ENCODE measurements around the gene SERPINB2. TPM values are rescaled to one million over a fixed set of nuclear protein-coding genes. Genes with fewer than 3 reads are reported as not detected.

The SERPINB2 gene
- polyA plus RNA-seq (ENCODE audit: insufficient read length), result 0.10 TPM
- long read RNA-seq, donor 1, result 0 reads
- long read RNA-seq, donor 2, result 0 reads
- long read RNA-seq, donor 3, result 0 reads
- long read RNA-seq, donor 4, result 0 reads
- long read RNA-seq, donor 5, result 0 reads
- long read RNA-seq, donor 6, result 0 reads
- long read RNA-seq, donor 7, partial matches to known transcripts, result 0 of 1 reads
- long read RNA-seq, donor 7, other reads (novel, unspliced or antisense), result 0 of 1 reads
- long read RNA-seq, donor 8, result 0 reads

- DNase-seq, result no peak
Observed at GRCh38 chr18:63887424-63887823, at the start of gene SERPINB2. Gene SERPINB2, plus strand, starts transcription at chr18:63887705. Its CDS starts 3,740 bp downstream, at chr18:63891445.

- DNase-seq, result no peak
Observed at GRCh38 chr18:63843008-63843407, 44.5 kb upstream of the SERPINB2 start.

- peak; percentile 24 for DNase-seq
Observed at GRCh38 chr18:63844254-63844653, 43.3 kb upstream of the SERPINB2 start.

- peak; percentile 60 for DNase-seq
Observed at GRCh38 chr18:63848159-63848558, 39.3 kb upstream of the SERPINB2 start.

GRCh38 chr18:63850020-63850419, 37.5 kb upstream of the SERPINB2 start:
- no peak for DNase-seq

GRCh38 chr18:63850636-63851035, 36.9 kb upstream of the SERPINB2 start:
- no peak for DNase-seq

- DNase-seq, result no peak
Observed at GRCh38 chr18:63858456-63858855, 29.0 kb upstream of the SERPINB2 start.

- no peak for DNase-seq
Observed at GRCh38 chr18:63859781-63860475, 27.6 kb upstream of the SERPINB2 start.

- DNase-seq, result no peak
Observed at GRCh38 chr18:63860531-63860930, 27.0 kb upstream of the SERPINB2 start.

- no peak for DNase-seq
Observed at GRCh38 chr18:63867368-63868125, 20.0 kb upstream of the SERPINB2 start.

GRCh38 chr18:63868546-63868945, 19.0 kb upstream of the SERPINB2 start:
- DNase-seq, result no peak

- no peak for DNase-seq
Observed at GRCh38 chr18:63869374-63869773, 18.1 kb upstream of the SERPINB2 start.

GRCh38 chr18:63869851-63870250, 17.7 kb upstream of the SERPINB2 start:
- no peak for DNase-seq

- DNase-seq, result no peak
Observed at GRCh38 chr18:63871836-63872235, 15.7 kb upstream of the SERPINB2 start.

GRCh38 chr18:63872586-63872985, 14.9 kb upstream of the SERPINB2 start:
- DNase-seq, result no peak

GRCh38 chr18:63878343-63878742, 9.2 kb upstream of the SERPINB2 start:
- no peak for DNase-seq

- no peak for DNase-seq
Observed at GRCh38 chr18:63878925-63879324, 8.6 kb upstream of the SERPINB2 start.

- DNase-seq, result no peak
Observed at GRCh38 chr18:63879709-63880108, 7.8 kb upstream of the SERPINB2 start.

GRCh38 chr18:63881851-63882250, 5.7 kb upstream of the SERPINB2 start:
- DNase-seq, result no peak

GRCh38 chr18:63882333-63883141, 5.0 kb upstream of the SERPINB2 start:
- DNase-seq, result no peak

- DNase-seq, result no peak
Observed at GRCh38 chr18:63883617-63884016, 3.9 kb upstream of the SERPINB2 start.

All from left kidney (tissue), 8 donors.